Breast epithelium (tissue), 4 donors: Measurements from ENCODE around the gene AMER1. TPM values are rescaled to one million over a fixed set of nuclear protein-coding genes. Genes with fewer than 3 reads are reported as not detected.

Experiments
- DNase-seq, 2 donors: peaks; one replicate each; pipeline ENCODE4 v3.0.0-alpha.2; 2019; ENCODE audit warnings: low spot score in 2 of 2
- H3K27ac ChIP-seq, 2 donors: fragments of 200-600 bp; sonication (generic) in 1 of 2; one replicate each; pipeline ENCODE4 v1.5.1; 2016 to 2019; ENCODE audit warnings: mild to moderate bottlenecking in 1 of 2
- H3K27me3 ChIP-seq, 2 donors: fragments of 200-600 bp; sonication (generic) in 1 of 2; one replicate each; pipeline versions ENCODE4 v1.5.1 to v1.6.0; 2017 to 2019; ENCODE audit warnings: control low read depth in 1 of 2, mild to moderate bottlenecking in 1 of 2
- H3K36me3 ChIP-seq: fragments of 200-600 bp; one replicate; pipeline ENCODE4 v1.5.1; 2019
- H3K4me1 ChIP-seq, 2 donors: fragments of 200-600 bp; sonication (generic); one replicate each; pipeline ENCODE4 v1.5.1; 2016 to 2019; ENCODE audit warnings: control low read depth in 1 of 2
- H3K4me3 ChIP-seq, 3 donors: fragments of 200-600 bp; sonication (generic); 1 replicate in 2 of 3; 2 replicates in 1 of 3; pipeline ENCODE4 v1.5.1; 2016 to 2019; ENCODE audit warnings: mild to moderate bottlenecking in 3 of 3, moderate library complexity in 2 of 3
- H3K9me3 ChIP-seq, 2 donors: fragments of 200-600 bp; sonication (generic) in 1 of 2; one replicate each; pipeline ENCODE4 v1.5.1; 2016 to 2019; ENCODE audit warnings: control low read depth in 1 of 2
- CTCF ChIP-seq, 3 donors: fragments of 450-650 bp; IDR thresholded peaks; one replicate each; pipeline ENCODE4 v1.5.1; 2016 to 2017; ENCODE audit warnings: antibody characterized with exemption in 3 of 3, mild to moderate bottlenecking in 3 of 3, moderate library complexity in 3 of 3
- POLR2A ChIP-seq: fragments of 450-650 bp; IDR thresholded peaks from one replicate; pipeline ENCODE4 v1.6.1; 2016; ENCODE audit warnings: antibody characterized with exemption, mild to moderate bottlenecking, moderate library complexity
- POLR2AphosphoS5 ChIP-seq, 3 donors: sonication (generic); formaldehyde crosslinking; IDR thresholded peaks; one replicate each; pipeline ENCODE4 v1.6.1; 2017; ENCODE audit warnings: antibody characterized with exemption in 3 of 3
- intact Hi-C: fragments of 100-400 bp; cut with DNase I; formaldehyde crosslinking; loops from one replicate; pipeline ENCODE4 v1.15.1; 2023; ENCODE audit warnings: low total_unique reads
- total RNA-seq, 3 donors: library from RNA; depleted of rRNA; stranded (reverse); fragments of >200 nt; gene quantifications; one replicate each; pipeline ENCODE4 v1.1.0, GENCODE V29; 2016

Gene AMER1
- total RNA-seq, 3 donors from 2014 or later, result 3.7 to 5.3 (median 4.3) TPM

DNA sequence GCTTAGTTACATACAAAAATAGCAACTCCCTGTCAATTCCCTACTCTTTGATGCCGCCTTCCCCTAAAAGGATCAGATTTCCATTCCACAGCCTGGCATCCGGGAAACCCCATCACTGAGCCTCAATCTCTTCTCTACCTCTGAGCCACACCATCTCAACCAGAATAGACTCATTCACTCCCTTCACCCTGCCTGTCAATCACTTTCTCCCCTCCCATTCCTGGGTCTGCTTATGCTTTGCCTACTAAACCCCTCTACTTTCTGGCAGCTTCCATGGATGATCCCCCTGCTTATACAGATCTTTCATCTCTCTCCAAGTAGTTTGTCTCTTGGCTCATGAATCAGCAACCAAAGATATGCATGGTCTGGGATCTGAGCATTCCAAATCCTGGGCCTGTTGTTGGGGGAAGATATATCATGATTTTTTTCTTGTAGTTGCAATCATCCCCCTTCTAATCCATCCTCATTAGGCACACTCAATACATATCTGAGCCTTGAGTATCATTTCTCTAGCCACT lies 2.6 kb downstream of the AMER1 start:
- DNase-seq, result no peak
- Histone ChIP-seq H3K27ac (no peak overlapping the region), H3K27me3 (peaks cover 0 to 40% of the 10 kb centered on the region in 2 donors), H3K36me3 (no peaks in the 10 kb centered on the region), H3K4me1 (no peaks in the 10 kb centered on the region), H3K4me3 (no peak overlapping the region), H3K9me3 (no peaks in the 10 kb centered on the region)
- TF ChIP-seq CTCF (IDR thresholded peaks at IDR 0.05) (no peak), POLR2AphosphoS5 (IDR thresholded peaks at IDR 0.05) (no peak), POLR2A (no peak)
- intact Hi-C loops, result no loop called here

DNA sequence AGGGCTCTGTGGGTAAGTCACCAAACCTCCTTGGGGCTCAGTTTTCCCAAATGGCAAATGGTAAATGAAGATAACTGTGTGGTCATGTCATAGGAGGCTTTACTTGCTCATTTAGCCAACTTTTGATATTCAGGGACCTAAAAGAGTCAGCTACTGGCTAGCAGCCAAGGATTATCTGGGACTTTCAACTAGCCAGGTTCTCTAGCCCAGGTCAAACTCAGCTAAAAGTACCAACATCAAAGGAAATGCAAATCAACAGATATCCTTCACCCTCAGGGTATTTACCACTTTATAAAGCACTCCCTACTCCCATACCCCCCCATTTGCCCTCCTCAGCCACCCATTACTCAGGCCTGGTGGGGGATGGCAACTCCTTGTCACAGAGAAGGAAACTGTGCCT lies 7.5 kb downstream of the AMER1 start:
- no peaks in the 10 kb centered on the region for H3K36me3 ChIP-seq
- TF ChIP-seq POLR2A (no peak), CTCF (IDR thresholded peaks at IDR 0.05) (no peak), POLR2AphosphoS5 (IDR thresholded peaks at IDR 0.05) (no peak)
- DNase-seq, result no peak
- H3K9me3 ChIP-seq, result no peaks in the 10 kb centered on the region
- no peak overlapping the region for H3K27ac ChIP-seq
- no peak overlapping the region for H3K4me3 ChIP-seq
- H3K4me1 ChIP-seq, result no peaks in the 10 kb centered on the region
- H3K27me3 ChIP-seq, result peaks cover 0 to 29% of the 10 kb centered on the region in 2 donors
- intact Hi-C loops, result no loop called here

DNA sequence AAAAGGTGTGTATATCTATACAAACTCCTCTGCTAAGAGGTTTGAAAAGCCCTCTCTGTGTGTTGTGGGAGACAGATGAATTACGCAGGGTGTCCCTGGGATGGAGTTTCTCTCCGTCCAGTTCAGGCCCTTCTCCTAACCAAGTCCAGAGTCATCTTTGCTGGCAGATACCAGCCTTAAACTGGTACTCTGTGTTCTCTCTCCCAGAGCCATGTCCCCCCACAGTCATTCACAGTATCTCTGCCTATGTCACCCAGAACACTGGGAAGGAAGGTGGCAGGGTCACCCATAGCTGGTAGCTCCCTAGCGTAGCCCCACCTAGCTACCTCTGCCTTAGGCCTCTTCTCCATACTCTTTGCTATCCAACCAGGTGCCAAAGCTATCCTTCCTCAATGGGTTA lies 8.9 kb downstream of the AMER1 start:
- no peak for DNase-seq
- Histone ChIP-seq H3K36me3 (no peaks in the 10 kb centered on the region), H3K9me3 (no peaks in the 10 kb centered on the region), H3K27me3 (peaks cover 0 to 22% of the 10 kb centered on the region in 2 donors), H3K4me1 (no peaks in the 10 kb centered on the region), H3K4me3 (no peak overlapping the region), H3K27ac (no peak overlapping the region)
- TF ChIP-seq POLR2AphosphoS5 (IDR thresholded peaks at IDR 0.05) (no peak), POLR2A (no peak), CTCF (IDR thresholded peaks at IDR 0.05) (no peak)
- intact Hi-C loops, result no loop called here

DNA sequence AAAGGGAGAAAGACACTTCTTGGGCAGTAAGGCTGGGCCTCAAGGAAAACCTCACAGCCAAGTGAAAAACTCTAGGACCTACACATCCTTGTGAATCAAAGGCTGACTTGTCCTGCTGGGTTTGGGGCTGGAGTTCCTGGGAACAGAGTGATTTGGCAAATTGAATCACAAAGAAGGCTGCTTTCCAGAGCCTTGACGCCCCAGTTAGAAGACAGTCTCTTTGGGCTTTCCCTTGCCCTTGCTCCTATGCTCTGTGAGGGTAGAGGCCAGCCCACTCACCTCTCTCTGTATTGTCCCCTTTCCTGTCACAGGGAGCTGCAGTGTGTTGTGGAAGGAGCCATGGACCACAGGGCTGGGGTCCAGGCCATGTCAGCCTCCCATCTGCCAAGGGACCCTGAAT lies 9.6 kb downstream of the AMER1 start:
- Histone ChIP-seq H3K4me1 (no peaks in the 10 kb centered on the region), H3K36me3 (no peaks in the 10 kb centered on the region), H3K27ac (no peak overlapping the region), H3K9me3 (no peaks in the 10 kb centered on the region), H3K4me3 (no peak overlapping the region), H3K27me3 (peaks cover 0 to 22% of the 10 kb centered on the region in 2 donors)
- intact Hi-C loops, result no loop called here
- TF ChIP-seq POLR2A (no peak), POLR2AphosphoS5 (IDR thresholded peaks at IDR 0.05) (no peak), CTCF (IDR thresholded peaks at IDR 0.05) (no peak)
- no peak for DNase-seq

DNA sequence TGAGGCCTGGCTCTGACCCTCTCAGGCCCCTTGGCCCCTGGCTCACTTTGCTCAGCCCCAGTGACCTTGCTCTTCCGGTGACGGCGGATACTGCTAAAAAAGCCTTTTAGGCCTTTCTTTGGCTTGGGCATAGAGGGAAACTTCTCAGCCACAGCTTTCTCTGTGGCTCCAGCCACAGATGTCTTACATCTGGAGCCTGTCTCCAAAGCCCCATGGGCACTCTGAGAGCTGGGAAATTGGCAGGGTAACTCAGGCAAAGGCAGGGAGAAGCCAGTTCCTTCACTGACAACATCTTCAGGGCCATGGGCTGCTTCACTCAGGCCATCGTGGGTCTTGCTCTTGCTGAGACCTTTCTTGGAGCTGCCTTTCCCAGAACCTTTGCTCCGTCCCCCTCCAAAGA lies 12.8 kb downstream of the AMER1 start:
- Histone ChIP-seq H3K27ac (no peak overlapping the region), H3K27me3 (peaks cover 0 to 15% of the 10 kb centered on the region in 2 donors), H3K36me3 (no peaks in the 10 kb centered on the region), H3K4me3 (no peak overlapping the region), H3K9me3 (no peaks in the 10 kb centered on the region), H3K4me1 (no peaks in the 10 kb centered on the region)
- no peak for DNase-seq
- no peak for TF ChIP-seq POLR2A
- intact Hi-C loops, result no loop called here

DNA sequence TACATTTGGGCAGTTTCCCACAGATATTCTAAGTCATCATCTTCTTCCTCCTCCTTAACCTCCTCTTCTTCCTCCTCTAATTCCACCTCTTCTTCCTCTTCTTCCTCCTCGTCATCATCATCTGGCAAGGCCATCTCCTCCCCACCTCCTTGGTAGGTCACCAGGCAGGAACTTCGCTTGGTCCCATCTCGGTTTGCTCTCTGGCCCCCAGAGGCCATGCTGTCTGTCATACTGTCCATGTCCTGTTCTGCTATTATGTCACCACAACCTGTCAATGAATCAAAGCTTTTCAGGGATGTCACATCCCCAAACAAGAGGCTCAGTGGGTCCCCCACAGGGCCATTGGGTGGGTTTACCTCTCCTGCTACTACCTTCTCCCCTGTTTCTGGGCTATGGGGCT lies 13.5 kb downstream of the AMER1 start:
- H3K4me3 ChIP-seq, result no peak overlapping the region
- H3K27me3 ChIP-seq, result peaks cover 0 to 11% of the 10 kb centered on the region in 2 donors
- no peaks in the 10 kb centered on the region for H3K9me3 ChIP-seq
- H3K4me1 ChIP-seq, result no peaks in the 10 kb centered on the region
- no peaks in the 10 kb centered on the region for H3K36me3 ChIP-seq
- intact Hi-C loops, result no loop called here
- DNase-seq, result no peak
- H3K27ac ChIP-seq, result no peak overlapping the region
- TF ChIP-seq POLR2A (no peak), POLR2AphosphoS5 (IDR thresholded peaks at IDR 0.05) (no peak), CTCF (IDR thresholded peaks at IDR 0.05) (no peak)
